Colonic mucosa (tissue), 4 donors: ENCODE data around the gene GRAP. TPM values are rescaled to one million over a fixed set of nuclear protein-coding genes. Genes with fewer than 3 reads are reported as not detected.
A peak's percentile ranks its signal among the peaks of the same experiment; 100 is the strongest.

ENCODE experiments used
- DNase-seq: peaks from one replicate; pipeline ENCODE4 v3.0.0-alpha.2; 2020
- H3K27ac ChIP-seq: fragments of 200-600 bp; one replicate; pipeline ENCODE4 v1.8.0; 2021
- H3K27me3 ChIP-seq: fragments of 200-600 bp; one replicate; pipeline ENCODE4 v1.8.0; 2021
- H3K36me3 ChIP-seq: fragments of 200-600 bp; one replicate; pipeline ENCODE4 v1.8.0; 2021
- H3K4me1 ChIP-seq: fragments of 200-600 bp; one replicate; pipeline ENCODE4 v1.8.0; 2021; ENCODE audit warnings: mild to moderate bottlenecking
- H3K4me3 ChIP-seq: fragments of 200-600 bp; one replicate; pipeline ENCODE4 v1.8.0; 2021
- H3K9ac ChIP-seq, 2 donors: one replicate each; pipeline ENCODE4 v1.7.0; 2013; ENCODE audit warnings: control low read depth in 2 of 2, low read depth in 2 of 2, low read length in 2 of 2
- H3K9me3 ChIP-seq: fragments of 200-600 bp; one replicate; pipeline ENCODE4 v1.8.0; 2021
- intact Hi-C: fragments of 100-400 bp; cut with DNase I; formaldehyde crosslinking; loops from one replicate; pipeline ENCODE4 v1.14.1; 2022
- total RNA-seq, 2 donors: library from RNA; stranded (reverse); fragmentation: NEBNext Ultra II Directional in 1 of 2; extraction: Animal tissue kit (Norgen Biotek cat#: 25700) in 1 of 2; gene quantifications; one replicate each; pipeline ENCODE4 v1.2.1, GENCODE V29; 2021
- TF ChIP-seq, protein P1 (sequence below): fragments of 200-600 bp; IDR thresholded peaks from one replicate; pipeline ENCODE4 v1.8.0; 2022; ENCODE audit warnings: antibody characterized with exemption, mild to moderate bottlenecking
- donor health status: healthy.
- donor health status: DM: no; HTN: no; CAD: no.
- donor health status: DM: no; HTN: no; CAD: no.

The GRAP gene
- total RNA-seq, 2 donors from 2014 or later = 0.93 to 1.1 TPM

DNA sequence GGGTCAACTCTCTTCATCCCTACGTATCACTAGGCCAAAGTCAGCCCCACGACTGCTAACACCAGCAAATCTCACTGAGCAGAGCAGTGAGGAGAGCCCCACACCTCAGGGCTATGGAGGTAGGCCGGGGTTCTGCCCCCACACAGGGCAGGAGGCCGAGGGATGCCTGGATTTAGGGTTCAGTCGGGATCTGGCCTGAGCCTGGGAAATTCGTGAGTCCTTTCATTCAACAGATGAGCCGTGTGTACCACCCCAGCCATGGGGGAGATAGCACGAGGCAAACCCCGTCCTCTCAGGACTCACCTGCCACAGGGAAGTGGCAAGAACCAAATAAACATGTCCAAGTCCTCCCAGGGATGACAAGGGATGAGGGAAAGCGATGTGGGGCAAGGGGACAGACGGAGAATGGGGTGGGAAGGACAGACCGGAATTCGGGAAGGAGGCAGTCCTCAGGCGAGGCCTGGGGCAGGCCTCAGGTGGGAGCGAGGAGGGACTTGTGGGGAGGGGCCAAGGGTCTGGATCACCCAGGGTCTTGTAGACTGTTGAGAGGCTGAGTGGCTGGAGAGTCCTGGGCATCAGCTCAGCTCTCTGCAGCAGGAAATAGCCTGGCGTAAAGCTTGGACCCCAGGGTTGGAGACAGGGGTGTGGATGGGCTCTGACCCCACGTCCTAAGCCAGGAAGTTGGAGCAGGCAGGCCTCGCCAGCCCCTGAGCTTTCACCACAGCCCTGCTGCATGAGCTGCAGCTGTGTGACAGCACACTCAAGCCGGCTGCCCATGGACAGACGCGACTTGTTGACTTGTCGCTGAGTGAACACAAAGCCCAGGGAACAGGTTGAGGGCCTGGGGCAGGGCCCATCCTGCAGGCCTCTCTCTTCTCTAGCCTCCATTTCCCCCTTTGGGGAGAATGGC, 34.3 kb downstream of the GRAP start:
- Histone ChIP-seq H3K36me3 (no peaks in the 10 kb centered on the region), H3K9me3 (no peaks in the 10 kb centered on the region), H3K27me3 (no peaks in the 10 kb centered on the region), H3K9ac (peak overlapping the region in 1 of 2 donors; percentile 70), H3K27ac (no peak overlapping the region), H3K4me1 (no peaks in the 10 kb centered on the region), H3K4me3 (no peak overlapping the region)
- TF ChIP-seq, protein P1, sequence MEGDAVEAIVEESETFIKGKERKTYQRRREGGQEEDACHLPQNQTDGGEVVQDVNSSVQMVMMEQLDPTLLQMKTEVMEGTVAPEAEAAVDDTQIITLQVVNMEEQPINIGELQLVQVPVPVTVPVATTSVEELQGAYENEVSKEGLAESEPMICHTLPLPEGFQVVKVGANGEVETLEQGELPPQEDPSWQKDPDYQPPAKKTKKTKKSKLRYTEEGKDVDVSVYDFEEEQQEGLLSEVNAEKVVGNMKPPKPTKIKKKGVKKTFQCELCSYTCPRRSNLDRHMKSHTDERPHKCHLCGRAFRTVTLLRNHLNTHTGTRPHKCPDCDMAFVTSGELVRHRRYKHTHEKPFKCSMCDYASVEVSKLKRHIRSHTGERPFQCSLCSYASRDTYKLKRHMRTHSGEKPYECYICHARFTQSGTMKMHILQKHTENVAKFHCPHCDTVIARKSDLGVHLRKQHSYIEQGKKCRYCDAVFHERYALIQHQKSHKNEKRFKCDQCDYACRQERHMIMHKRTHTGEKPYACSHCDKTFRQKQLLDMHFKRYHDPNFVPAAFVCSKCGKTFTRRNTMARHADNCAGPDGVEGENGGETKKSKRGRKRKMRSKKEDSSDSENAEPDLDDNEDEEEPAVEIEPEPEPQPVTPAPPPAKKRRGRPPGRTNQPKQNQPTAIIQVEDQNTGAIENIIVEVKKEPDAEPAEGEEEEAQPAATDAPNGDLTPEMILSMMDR = no peak
- intact Hi-C loops = no loop called here
- no peak for DNase-seq

DNA sequence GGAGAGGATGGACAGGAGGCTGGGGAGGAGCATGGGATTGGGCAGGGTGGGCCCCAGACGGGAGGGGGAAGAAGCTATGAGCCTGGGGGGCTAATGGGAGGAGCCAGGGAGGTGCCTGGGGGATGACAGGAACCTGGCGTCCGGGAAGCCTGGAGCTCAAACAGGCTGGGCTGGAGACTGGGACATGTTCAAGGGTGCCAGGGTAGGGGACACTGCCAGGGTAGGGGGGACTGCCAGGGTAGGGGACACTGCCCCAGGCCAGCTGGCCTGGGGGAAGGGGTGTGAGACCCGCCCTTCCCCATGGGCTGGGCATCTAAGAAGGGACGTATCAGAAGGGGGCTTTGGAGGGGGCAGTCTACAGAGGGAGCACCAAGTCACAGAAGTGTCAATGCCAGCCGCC, 35.2 kb downstream of the GRAP start:
- no peak overlapping the region for H3K27ac ChIP-seq
- TF ChIP-seq, protein P1 = no peak
- no peaks in the 10 kb centered on the region for H3K36me3 ChIP-seq
- intact Hi-C loops = no loop called here
- no peak for DNase-seq
- no peaks in the 10 kb centered on the region for H3K9me3 ChIP-seq
- H3K27me3 ChIP-seq = no peaks in the 10 kb centered on the region
- H3K4me1 ChIP-seq = no peaks in the 10 kb centered on the region
- no peak overlapping the region for H3K4me3 ChIP-seq
- peak overlapping the region in 1 of 2 donors; percentile 70 for H3K9ac ChIP-seq

DNA sequence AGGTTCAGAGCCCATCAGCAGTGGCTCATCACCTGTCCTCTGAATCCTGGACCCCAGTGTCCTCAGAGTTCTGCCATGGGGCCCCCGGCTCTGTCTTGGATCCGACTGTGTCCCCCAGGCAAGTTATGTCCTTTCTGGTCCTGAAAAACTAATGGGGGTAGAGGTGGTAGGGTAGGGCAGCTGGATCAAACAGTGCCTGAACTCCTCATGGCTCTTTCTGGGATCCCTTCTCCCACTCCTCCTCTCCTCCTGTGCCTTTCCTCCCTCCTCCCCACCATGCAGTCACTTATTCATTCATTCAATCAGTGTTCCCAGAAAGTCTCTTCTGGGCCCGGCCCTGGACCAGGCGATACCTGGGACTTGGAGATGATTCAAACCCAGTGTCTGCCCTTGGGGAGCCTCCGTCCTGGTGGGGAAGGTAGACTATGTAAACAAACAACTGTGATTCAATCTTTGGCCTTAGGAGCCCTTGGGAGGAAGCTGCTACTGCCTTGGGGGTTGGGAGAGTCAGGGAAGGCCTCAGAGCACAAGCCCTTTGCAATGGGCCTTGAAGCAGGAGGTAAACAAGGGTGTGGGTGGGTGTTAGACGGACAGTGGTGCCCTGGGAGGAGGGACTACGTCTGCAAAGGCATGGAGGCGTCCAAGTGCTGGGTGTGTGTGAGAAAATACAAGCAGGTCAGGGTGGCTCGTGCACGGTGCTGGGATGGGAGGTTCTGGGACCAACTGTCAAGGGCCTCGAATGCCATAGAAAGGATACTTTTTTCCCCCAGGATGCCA, 35.8 kb downstream of the GRAP start:
- no peaks in the 10 kb centered on the region for H3K9me3 ChIP-seq
- no peaks in the 10 kb centered on the region for H3K36me3 ChIP-seq
- intact Hi-C loops = no loop called here
- H3K27me3 ChIP-seq = no peaks in the 10 kb centered on the region
- H3K4me1 ChIP-seq = no peaks in the 10 kb centered on the region
- DNase-seq = peak; percentile 88
- TF ChIP-seq, protein P1 = no peak
- H3K27ac ChIP-seq = peak overlapping the region; percentile 22
- peak overlapping the region in 1 of 2 donors; percentile 70 for H3K9ac ChIP-seq
- no peak overlapping the region for H3K4me3 ChIP-seq

DNA sequence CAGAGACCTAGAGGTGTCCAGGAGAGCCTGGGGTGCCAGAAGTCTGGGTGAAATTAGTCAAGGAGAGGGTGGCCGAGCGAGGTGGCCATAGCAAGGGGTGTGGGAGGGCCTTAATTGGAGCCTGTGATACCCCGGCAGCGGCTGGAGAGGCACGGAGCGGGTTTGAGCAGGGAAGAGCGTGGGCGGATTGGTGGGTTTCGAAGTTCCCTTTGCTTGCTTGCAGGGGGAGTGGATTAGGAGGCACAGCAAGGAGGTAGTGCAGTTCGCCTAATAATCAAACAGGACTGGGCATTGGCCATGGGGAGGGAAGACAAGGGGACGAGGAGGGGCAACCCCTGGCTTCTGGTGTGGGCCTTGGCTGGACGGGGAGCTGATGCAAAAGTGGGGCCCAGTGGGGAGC, 36.8 kb downstream of the GRAP start:
- TF ChIP-seq, protein P1 = no peak
- Histone ChIP-seq H3K27ac (no peak overlapping the region), H3K4me1 (no peaks in the 10 kb centered on the region), H3K4me3 (no peak overlapping the region), H3K27me3 (no peaks in the 10 kb centered on the region), H3K9ac (peak overlapping the region; percentile 30 to 70), H3K9me3 (no peaks in the 10 kb centered on the region), H3K36me3 (no peaks in the 10 kb centered on the region)
- intact Hi-C loops = no loop called here
- DNase-seq = no peak

DNA sequence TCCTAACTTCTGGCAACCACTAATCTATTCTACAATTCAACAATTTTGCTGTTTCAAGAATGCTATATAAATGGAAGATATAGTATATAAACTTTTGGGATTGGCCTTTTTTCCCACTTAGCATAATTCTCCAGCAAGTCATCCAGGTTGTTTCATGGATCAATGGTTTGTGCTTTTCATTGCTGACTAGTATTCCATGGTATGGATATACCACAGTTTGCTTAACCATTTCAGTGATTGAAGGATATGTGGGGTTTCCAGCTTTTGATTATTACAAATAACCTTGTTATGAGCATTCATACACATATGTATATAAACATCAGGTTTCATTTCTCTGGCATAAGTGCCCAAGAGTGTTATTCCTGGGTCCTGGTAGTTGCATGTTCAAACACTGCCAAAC, 40.1 kb downstream of the GRAP start:
- Histone ChIP-seq H3K9ac (no peak overlapping the region), H3K27me3 (no peaks in the 10 kb centered on the region), H3K36me3 (no peaks in the 10 kb centered on the region), H3K4me3 (no peak overlapping the region), H3K9me3 (no peaks in the 10 kb centered on the region), H3K27ac (no peak overlapping the region), H3K4me1 (peaks cover 7% of the 10 kb centered on the region)
- DNase-seq = no peak
- intact Hi-C loops = no loop called here
- TF ChIP-seq, protein P1 = no peak
